Panc1 (cell line): Measurements from ENCODE around the gene AFDN.

Source experiments
- CTCF ChIP-seq: fragments of 450-650 bp; IDR thresholded peaks from 2 replicates; pipeline ENCODE4 v1.5.1; 2017; ENCODE audit warnings: mild to moderate bottlenecking
- POLR2AphosphoS5 ChIP-seq: IDR thresholded peaks from 2 replicates; pipeline ENCODE4 v1.6.1; 2012; ENCODE audit warnings: mild to moderate bottlenecking, low read depth, low read length, moderate library complexity
- REST ChIP-seq, 2 experiments: IDR thresholded peaks; 2 replicates each; pipeline ENCODE4 v1.6.1; 2011 to 2012; ENCODE audit warnings: low read depth in 2 of 2, control low read depth in 1 of 2, low read length in 1 of 2, mild to moderate bottlenecking in 1 of 2, moderate library complexity in 1 of 2; ENCODE audit not compliant: insufficient read depth in 1 of 2

- no peak for TF ChIP-seq CTCF
- no peak for TF ChIP-seq REST (IDR thresholded peaks at IDR 0.05; ENCODE audit: insufficient read depth in 1 of 2, low read depth in 2 of 2, low read length in 1 of 2)
- TF ChIP-seq POLR2AphosphoS5: no peak
Observed at GRCh38 chr6:167972193-167972592, 145.5 kb downstream of the AFDN start.
